HEK293T (cell line): ENCODE measurements around the gene BAZ1A.

Source experiments
- ARNT ChIP-seq: fragments of 450-650 bp; IDR thresholded peaks from 2 replicates; pipeline ENCODE4 v1.6.1; 2017; ENCODE audit warnings: mild to moderate bottlenecking
- BHLHE40 ChIP-seq: fragments of 450-650 bp; IDR thresholded peaks from 2 replicates; pipeline ENCODE4 v1.6.1; 2016; ENCODE audit warnings: mild to moderate bottlenecking, moderate library complexity, borderline replicate concordance
- CTBP1 ChIP-seq: fragments of 450-650 bp; IDR thresholded peaks from 2 replicates; pipeline ENCODE4 v1.6.1; 2016; ENCODE audit warnings: borderline replicate concordance
- ELF4 ChIP-seq: fragments of 450-650 bp; IDR thresholded peaks from 2 replicates; pipeline ENCODE4 v1.6.1; 2017; ENCODE audit warnings: antibody characterized with exemption
- FOXA1 ChIP-seq: fragments of 450-650 bp; IDR thresholded peaks from 2 replicates; pipeline ENCODE4 v1.6.1; 2016; ENCODE audit warnings: mild to moderate bottlenecking
- FOXM1 ChIP-seq: fragments of 450-650 bp; IDR thresholded peaks from 2 replicates; pipeline ENCODE4 v1.6.1; 2017; ENCODE audit warnings: mild to moderate bottlenecking, borderline replicate concordance
- L3MBTL2 ChIP-seq: fragments of 450-650 bp; conservative IDR thresholded peaks from 2 replicates; pipeline ENCODE4 v1.6.1; 2016; ENCODE audit warnings: mild to moderate bottlenecking
- PKNOX1 ChIP-seq: fragments of 450-650 bp; IDR thresholded peaks from 2 replicates; pipeline ENCODE4 v1.6.1; 2016
- SP1 ChIP-seq: fragments of 450-650 bp; IDR thresholded peaks from 2 replicates; pipeline ENCODE4 v1.6.1; 2017
- SUZ12 ChIP-seq: fragments of 450-650 bp; IDR thresholded peaks from 2 replicates; pipeline ENCODE4 v1.6.1; 2016; ENCODE audit warnings: mild to moderate bottlenecking
- TARDBP ChIP-seq: fragments of 450-650 bp; IDR thresholded peaks from 2 replicates; pipeline ENCODE4 v1.6.1; 2016
- ZNF384 ChIP-seq: fragments of 450-650 bp; IDR thresholded peaks from 2 replicates; pipeline ENCODE4 v1.6.1; 2016

DNA sequence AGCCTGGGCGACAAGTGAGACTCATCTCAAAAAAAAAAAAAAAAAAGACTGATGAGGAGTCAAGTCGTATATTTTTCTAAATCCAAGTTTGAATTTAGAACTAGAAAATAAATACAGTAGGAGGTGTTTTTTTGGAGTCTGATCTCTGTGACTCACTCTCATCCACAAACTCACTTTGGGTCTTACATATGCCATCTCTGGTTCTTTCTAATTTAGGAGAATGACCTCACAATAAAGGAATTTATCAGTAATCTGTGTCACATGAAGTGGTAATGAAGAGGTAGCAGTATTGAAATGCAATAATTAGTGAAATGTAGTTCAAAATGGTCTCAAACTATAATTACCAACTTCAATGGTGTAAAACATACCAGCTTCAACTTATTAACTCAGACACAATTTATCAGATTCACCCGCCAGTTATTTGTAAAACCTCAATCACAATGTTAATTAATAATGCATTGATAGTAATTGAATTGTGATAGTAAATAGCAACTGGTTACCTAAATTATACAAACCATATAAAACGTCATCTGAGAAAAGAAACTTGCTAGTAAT is 156.3 kb downstream of the BAZ1A start:
- TF ChIP-seq BHLHE40 = no peak
- TF ChIP-seq L3MBTL2 = no peak
- no peak for TF ChIP-seq FOXM1
- TF ChIP-seq SP1 = no peak
- no peak for TF ChIP-seq ZNF384
- TF ChIP-seq ELF4 = no peak
- TF ChIP-seq PKNOX1 = no peak
- no peak for TF ChIP-seq SUZ12
- no peak for TF ChIP-seq TARDBP
- no peak for TF ChIP-seq ARNT
- TF ChIP-seq CTBP1 = no peak
- no peak for TF ChIP-seq FOXA1
